ENCODE data around the gene CYB5B. TPM values are rescaled to one million over a fixed set of nuclear protein-coding genes. Genes with fewer than 3 reads are reported as not detected.

CYB5B gene
- total and polyA plus RNA-seq, 2 donors (not counting 3 experiments of a cell fraction or from before 2014, with no cell fraction given): 175 to 176 TPM

DNA sequence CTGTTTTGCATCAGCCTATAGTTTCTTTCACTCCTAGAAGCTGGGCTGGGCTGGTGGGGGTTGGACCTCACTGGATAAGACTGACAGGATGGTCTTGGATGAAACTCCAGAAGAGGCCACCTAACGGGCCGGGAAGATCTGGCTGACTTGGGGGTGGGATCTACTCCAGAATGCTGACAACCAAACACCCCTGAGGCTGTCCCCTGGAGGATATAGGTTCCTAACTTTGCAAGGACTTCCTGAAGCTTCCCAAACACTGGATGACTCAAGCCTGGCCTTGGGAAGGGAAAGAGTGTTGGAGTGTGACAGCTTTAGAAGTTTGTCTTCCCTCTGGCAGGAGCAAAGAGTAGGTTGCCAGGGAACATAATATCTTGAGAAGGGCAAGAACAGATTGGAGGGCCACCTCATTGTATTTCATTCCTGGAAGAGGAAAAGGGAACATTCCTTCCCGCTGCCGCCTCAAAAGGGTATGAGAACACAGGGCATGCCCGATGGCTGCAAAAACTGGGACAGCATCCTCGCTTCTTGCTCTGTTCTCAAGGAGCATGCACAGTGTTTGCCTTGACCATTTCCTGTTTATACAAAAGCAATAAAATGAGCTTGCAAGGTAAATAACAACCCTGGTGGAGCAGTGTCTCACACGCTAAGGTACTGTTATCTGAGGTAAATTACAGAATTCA, 6.8 kb upstream of the CYB5B start:
- Histone ChIP-seq H3K79me2 (ENCODE audit: control insufficient read depth, insufficient read depth, low read length) (no peaks in the 10 kb centered on the region), H3K9me1 (replicated peaks; ENCODE audit: control insufficient read depth, extremely low read depth, insufficient read depth, low read length) (no peaks in the 10 kb centered on the region), H3K4me2 (ENCODE audit: insufficient read depth, low read length) (peak overlapping the region; percentile 14), H3K27me3 (ENCODE audit: control insufficient read depth in 2 of 2, insufficient read depth in 2 of 2, low read length in 2 of 2) (no peaks in the 10 kb centered on the region), H3K4me1 (ENCODE audit: control insufficient read depth, extremely low read depth, insufficient read depth, low read length) (peaks cover 12% of the 10 kb centered on the region), H4K20me1 (replicated peaks; ENCODE audit: control insufficient read depth, extremely low read depth, insufficient read depth, low read length) (no peaks in the 10 kb centered on the region), H3K9ac (replicated peaks; ENCODE audit: extremely low read depth, insufficient read depth, low read length) (peak overlapping the region; percentile 16), H2AFZ (ENCODE audit: low read depth, low read length) (peak overlapping the region; percentile 63), H3K36me3 (ENCODE audit: control insufficient read depth in 2 of 2, extremely low read depth in 1 of 2, insufficient read depth in 2 of 2, low read length in 2 of 2) (no peaks in the 10 kb centered on the region), H3K4me3 (replicated peaks in 1 of 3; ENCODE audit: insufficient read depth in 1 of 3, low read depth in 1 of 3, low read length in 3 of 3) (no peak overlapping the region), H3K9me3 (replicated peaks; ENCODE audit: control insufficient read depth, insufficient read depth, low read length) (no peaks in the 10 kb centered on the region), H3K27ac (ENCODE audit: insufficient read depth, low read depth, low read length) (peak overlapping the region; percentile 39)
- TF ChIP-seq CTCF (IDR thresholded peaks at IDR 0.05; ENCODE audit: extremely low read depth in 1 of 2, insufficient read depth in 1 of 2, low read depth in 1 of 2, low read length in 2 of 2) (no peak), GATA2 (IDR thresholded peaks at IDR 0.05; ENCODE audit: insufficient read depth, insufficient read length, low read depth, low read length) (no peak), POLR2A (IDR thresholded peaks at IDR 0.05; ENCODE audit: low read depth, low read length) (no peak), MYC (IDR thresholded peaks at IDR 0.05; ENCODE audit: low read depth, low read length) (no peak), POLR2AphosphoS5 (IDR thresholded peaks at IDR 0.05; ENCODE audit: insufficient read depth, low read depth, low read length) (no peak), FOS (IDR thresholded peaks at IDR 0.05; ENCODE audit: borderline replicate concordance, insufficient read depth, low read length) (no peak), JUN (IDR thresholded peaks at IDR 0.05; ENCODE audit: borderline replicate concordance, insufficient read depth, insufficient read length, low read depth) (peak; percentile 33)
- TF ChIP-seq, protein P1, sequence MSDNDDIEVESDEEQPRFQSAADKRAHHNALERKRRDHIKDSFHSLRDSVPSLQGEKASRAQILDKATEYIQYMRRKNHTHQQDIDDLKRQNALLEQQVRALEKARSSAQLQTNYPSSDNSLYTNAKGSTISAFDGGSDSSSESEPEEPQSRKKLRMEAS (IDR thresholded peaks at IDR 0.05; ENCODE audit: insufficient read depth, insufficient read length): no peak
- POLR2A ChIA-PET: no interaction called here
- intact Hi-C loops (cut with micrococcal nuclease) (no loop called here), dilution Hi-C loops (cut with MboI; ENCODE audit: extremely low pct_ligation_motif_present, low sequenced_read_pairs) (no loop called here)
- BruUV-seq (replicated peaks): no TSS peak
- CTCF ChIA-PET: interaction anchor here (0.9 to 3.3 kb wide), 4 partner anchors 14 to 37 kb away, joined by 3 to 21 read pairs (median 6); no protein-coding TSS in a partner anchor
- FAIRE-seq: peak; percentile 58
- DNase-seq (ENCODE audit: low read depth, low spot score): peak; percentile 64

Data from endothelial cell of umbilical vein (primary cell).